HG03175 (cell line): ENCODE data around the gene SPOCK2.

Experiments
- ATAC-seq: cut with Tn5 transposase; IDR thresholded peaks from one replicate; pipeline ENCODE4 v1.9.1; 2021; ENCODE audit warnings: mild to moderate bottlenecking, moderate library complexity; ENCODE audit not compliant: unreplicated experiment

Gene SPOCK2

GRCh38 chr10:72012796-72013195 lies 75.6 kb downstream of the SPOCK2 start:
- ATAC-seq: no peak

- no peak for ATAC-seq
Observed at GRCh38 chr10:72011976-72012512, 76.3 kb downstream of the SPOCK2 start.

- no peak for ATAC-seq
Observed at GRCh38 chr10:72011468-72011867, 76.9 kb downstream of the SPOCK2 start.

GRCh38 chr10:72011016-72011415 lies 77.3 kb downstream of the SPOCK2 start:
- no peak for ATAC-seq

GRCh38 chr10:72010234-72010973 lies 77.9 kb downstream of the SPOCK2 start:
- ATAC-seq: no peak

- no peak for ATAC-seq
Observed at GRCh38 chr10:72009425-72010081, 78.8 kb downstream of the SPOCK2 start.

GRCh38 chr10:72009051-72009424 lies 79.3 kb downstream of the SPOCK2 start:
- no peak for ATAC-seq
